ENCODE data around the gene STAC2. TPM values are rescaled to one million over a fixed set of nuclear protein-coding genes. Genes with fewer than 3 reads are reported as not detected.
A peak's percentile ranks its signal among the peaks of the same experiment; 100 is the strongest.

STAC2 gene
- total RNA-seq, 1 experiment from 2014 or later, result 1.2 TPM

GRCh38 chr17:39222151-39222550, 3.6 kb downstream of the STAC2 start:
- POLR2A ChIA-PET, result interaction anchor here (1.0 to 1.9 kb wide), 2 partner anchors 9 to 22 kb away, joined by 4 to 8 read pairs; partner anchors contain the start of gene RPL19
- no TSS peak for BruUV-seq (replicated peaks)
- peak; percentile 76 for DNase-seq (ENCODE audit: unreplicated experiment)
- peak overlapping the region; percentile 25 for H3K27ac Mint-ChIP-seq (ENCODE audit: low read depth, unreplicated experiment)
- H3K4me1 Mint-ChIP-seq (ENCODE audit: insufficient read depth, unreplicated experiment), result peaks cover 25% of the 10 kb centered on the region
- intact Hi-C loops (cut with micrococcal nuclease), result no loop called here
- H3K4me3 Mint-ChIP-seq (ENCODE audit: unreplicated experiment), result no peak overlapping the region
- peaks cover 2% of the 10 kb centered on the region for H3K36me3 Mint-ChIP-seq (ENCODE audit: insufficient read depth, unreplicated experiment)
- H3K27me3 Mint-ChIP-seq (ENCODE audit: insufficient read depth, unreplicated experiment), result peaks cover 30% of the 10 kb centered on the region
- no peak for TF ChIP-seq CTCF (IDR thresholded peaks at IDR 0.05; ENCODE audit: unreplicated experiment)
- H3K9me3 Mint-ChIP-seq (ENCODE audit: unreplicated experiment), result no peaks in the 10 kb centered on the region
- CTCF ChIA-PET, result interaction anchor here (1.4 to 2.5 kb wide), 3 partner anchors 10 to 23 kb away, joined by 3 to 10 read pairs (median 7); no protein-coding TSS in a partner anchor

- intact Hi-C loops (cut with micrococcal nuclease), result no loop called here
- ChIA-PET POLR2A (interaction anchor here (0.9 to 1.0 kb wide), 2 partner anchors 13 to 22 kb away, joined by 3 to 4 read pairs; partner anchors contain the start of gene RPL19), CTCF (interaction anchor here (1.4 to 2.5 kb wide), 2 partner anchors 11 to 15 kb away, joined by 3 to 7 read pairs; no protein-coding TSS in a partner anchor)
- Mint-ChIP-seq H3K27ac (ENCODE audit: low read depth, unreplicated experiment) (peak overlapping the region; percentile 25), H3K27me3 (ENCODE audit: insufficient read depth, unreplicated experiment) (peaks cover 28% of the 10 kb centered on the region), H3K9me3 (ENCODE audit: unreplicated experiment) (no peaks in the 10 kb centered on the region), H3K4me1 (ENCODE audit: insufficient read depth, unreplicated experiment) (peaks cover 25% of the 10 kb centered on the region), H3K36me3 (ENCODE audit: insufficient read depth, unreplicated experiment) (peaks cover 6% of the 10 kb centered on the region), H3K4me3 (ENCODE audit: unreplicated experiment) (no peak overlapping the region)
- no peak for TF ChIP-seq CTCF (IDR thresholded peaks at IDR 0.05; ENCODE audit: unreplicated experiment)
- DNase-seq (ENCODE audit: unreplicated experiment), result no peak
- no TSS peak for BruUV-seq (replicated peaks)
Observed at GRCh38 chr17:39221572-39221971, 4.2 kb downstream of the STAC2 start.

DNA sequence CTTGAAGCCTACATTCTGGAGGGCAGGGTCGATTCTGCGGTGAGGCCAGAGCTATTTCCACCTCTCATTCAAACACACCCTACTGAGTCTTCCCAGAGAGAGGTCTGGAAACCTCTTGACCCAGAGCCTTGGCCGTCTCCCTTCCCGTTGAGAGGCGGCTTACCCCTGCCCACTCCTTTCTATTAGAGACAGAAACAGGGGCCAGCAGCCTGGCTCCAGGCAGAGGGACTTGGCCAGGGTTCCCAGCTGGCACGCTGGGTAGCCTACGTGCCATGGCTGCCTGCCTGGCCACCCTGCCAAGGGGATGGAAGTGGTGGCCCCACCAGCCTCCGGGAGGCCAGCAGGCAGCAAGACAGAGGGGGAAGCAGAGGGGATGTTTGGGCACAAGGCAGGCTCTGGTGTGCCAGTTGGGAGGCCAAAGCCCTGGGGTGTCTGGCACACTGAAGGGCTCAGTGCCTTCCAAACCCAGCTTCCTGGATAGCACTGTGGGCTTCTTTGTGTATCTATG, 6.0 kb downstream of the STAC2 start:
- Mint-ChIP-seq H3K4me3 (ENCODE audit: unreplicated experiment) (no peak overlapping the region), H3K27me3 (ENCODE audit: insufficient read depth, unreplicated experiment) (peaks cover 11% of the 10 kb centered on the region), H3K9me3 (ENCODE audit: unreplicated experiment) (no peaks in the 10 kb centered on the region), H3K27ac (ENCODE audit: low read depth, unreplicated experiment) (no peak overlapping the region), H3K4me1 (ENCODE audit: insufficient read depth, unreplicated experiment) (peaks cover 26% of the 10 kb centered on the region), H3K36me3 (ENCODE audit: insufficient read depth, unreplicated experiment) (peaks cover 6% of the 10 kb centered on the region)
- no peak for DNase-seq (ENCODE audit: unreplicated experiment)
- no peak for TF ChIP-seq CTCF (IDR thresholded peaks at IDR 0.05; ENCODE audit: unreplicated experiment)
- BruUV-seq (replicated peaks), result no TSS peak
- intact Hi-C loops (cut with micrococcal nuclease), result no loop called here
- CTCF ChIA-PET, result interaction anchor here (1.2 kb wide), 1 partner anchor 13 kb away, joined by 3 read pairs; no protein-coding TSS in a partner anchor
- POLR2A ChIA-PET, result interaction anchor here (0.6 to 0.9 kb wide), 2 partner anchors 11 to 17 kb away, joined by 3 to 4 read pairs; no protein-coding TSS in a partner anchor

DNA sequence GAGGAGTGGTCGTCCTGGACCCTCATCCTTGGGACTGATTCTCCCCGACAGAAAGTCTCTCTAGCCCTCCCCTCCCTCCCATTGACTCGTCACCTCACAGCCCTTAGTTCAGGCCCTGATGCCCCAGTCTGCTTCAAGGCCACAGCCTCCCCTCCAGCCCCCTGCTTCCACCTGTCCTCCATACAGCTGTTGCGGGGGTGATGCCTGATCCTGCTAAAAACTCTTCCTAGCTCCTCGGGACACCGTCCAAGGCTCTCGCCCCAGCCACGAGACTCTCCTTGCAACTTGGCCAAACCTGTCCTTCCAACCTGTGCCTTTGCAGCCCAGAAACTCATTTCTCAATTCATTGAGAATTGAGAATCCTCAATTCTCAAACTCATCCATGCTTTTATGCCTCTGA, 6.8 kb downstream of the STAC2 start:
- no TSS peak for BruUV-seq (replicated peaks)
- H3K27me3 Mint-ChIP-seq (ENCODE audit: insufficient read depth, unreplicated experiment), result peaks cover 3% of the 10 kb centered on the region
- H3K4me3 Mint-ChIP-seq (ENCODE audit: unreplicated experiment), result no peak overlapping the region
- DNase-seq (ENCODE audit: unreplicated experiment), result no peak
- POLR2A ChIA-PET, result interaction anchor here (0.5 to 0.6 kb wide), 2 partner anchors 17 to 147 kb away, joined by 3 read pairs; no protein-coding TSS in a partner anchor
- CTCF ChIA-PET, result interaction anchor here (0.6 to 1.2 kb wide), 3 partner anchors 13 to 26 kb away, joined by 3 read pairs; no protein-coding TSS in a partner anchor
- intact Hi-C loops (cut with micrococcal nuclease), result no loop called here
- peaks cover 6% of the 10 kb centered on the region for H3K36me3 Mint-ChIP-seq (ENCODE audit: insufficient read depth, unreplicated experiment)
- H3K9me3 Mint-ChIP-seq (ENCODE audit: unreplicated experiment), result no peaks in the 10 kb centered on the region
- H3K4me1 Mint-ChIP-seq (ENCODE audit: insufficient read depth, unreplicated experiment), result peaks cover 32% of the 10 kb centered on the region
- TF ChIP-seq CTCF (IDR thresholded peaks at IDR 0.05; ENCODE audit: unreplicated experiment), result no peak
- H3K27ac Mint-ChIP-seq (ENCODE audit: low read depth, unreplicated experiment), result no peak overlapping the region

All from MCF 10A (cell line).